ENCODE results near the gene XRCC5. TPM values are rescaled to one million over a fixed set of nuclear protein-coding genes. Genes with fewer than 3 reads are reported as not detected.

The XRCC5 gene
- total and polyA plus RNA-seq, 2 donors (not counting 3 experiments of a cell fraction or from before 2014, with no cell fraction given), result 267 to 319 TPM

DNA sequence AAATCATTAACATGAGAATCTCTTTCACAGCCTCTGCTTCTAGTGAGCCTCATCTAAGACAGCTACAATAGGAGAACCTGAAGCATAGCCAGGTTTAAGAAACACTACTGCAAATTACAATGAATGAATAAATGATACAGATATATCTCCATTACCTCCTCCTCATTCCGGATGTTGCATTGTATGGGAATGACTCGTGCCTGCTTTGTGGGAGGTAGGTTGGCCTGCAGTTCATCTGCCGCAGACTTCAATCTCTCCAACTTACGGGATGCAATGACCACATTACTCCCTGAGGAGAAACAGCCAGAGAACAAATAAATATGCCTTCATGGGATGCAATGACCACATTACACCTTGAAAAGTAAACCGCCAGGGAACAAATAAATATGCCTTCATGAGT is 42.9 kb upstream of the XRCC5 start:
- Histone ChIP-seq H3K36me3 (ENCODE audit: control insufficient read depth in 2 of 2, extremely low read depth in 1 of 2, insufficient read depth in 2 of 2, low read length in 2 of 2) (no peaks in the 10 kb centered on the region), H3K9ac (replicated peaks; ENCODE audit: extremely low read depth, insufficient read depth, low read length) (no peak overlapping the region), H3K27ac (ENCODE audit: insufficient read depth, low read depth, low read length) (no peak overlapping the region), H3K79me2 (ENCODE audit: control insufficient read depth, insufficient read depth, low read length) (no peaks in the 10 kb centered on the region), H3K4me3 (replicated peaks in 1 of 3; ENCODE audit: insufficient read depth in 1 of 3, low read depth in 1 of 3, low read length in 3 of 3) (no peak overlapping the region), H3K9me3 (replicated peaks; ENCODE audit: control insufficient read depth, insufficient read depth, low read length) (no peaks in the 10 kb centered on the region), H3K9me1 (replicated peaks; ENCODE audit: control insufficient read depth, extremely low read depth, insufficient read depth, low read length) (no peaks in the 10 kb centered on the region), H2AFZ (ENCODE audit: low read depth, low read length) (no peak overlapping the region), H3K4me1 (ENCODE audit: control insufficient read depth, extremely low read depth, insufficient read depth, low read length) (no peaks in the 10 kb centered on the region), H3K4me2 (ENCODE audit: insufficient read depth, low read length) (no peak overlapping the region), H4K20me1 (replicated peaks; ENCODE audit: control insufficient read depth, extremely low read depth, insufficient read depth, low read length) (no peaks in the 10 kb centered on the region), H3K27me3 (ENCODE audit: control insufficient read depth in 2 of 2, insufficient read depth in 2 of 2, low read length in 2 of 2) (no peaks in the 10 kb centered on the region)
- CTCF ChIA-PET, result no interaction called here
- no peak for DNase-seq (ENCODE audit: low read depth, low spot score)
- TF ChIP-seq, protein P1, sequence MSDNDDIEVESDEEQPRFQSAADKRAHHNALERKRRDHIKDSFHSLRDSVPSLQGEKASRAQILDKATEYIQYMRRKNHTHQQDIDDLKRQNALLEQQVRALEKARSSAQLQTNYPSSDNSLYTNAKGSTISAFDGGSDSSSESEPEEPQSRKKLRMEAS (IDR thresholded peaks at IDR 0.05; ENCODE audit: insufficient read depth, insufficient read length), result no peak
- no peak for TF ChIP-seq EZH2 (IDR thresholded peaks at IDR 0.05; ENCODE audit: borderline replicate concordance, low read depth, low read length, severe bottlenecking)
- TF ChIP-seq POLR2AphosphoS5 (IDR thresholded peaks at IDR 0.05; ENCODE audit: insufficient read depth, low read depth, low read length), result no peak
- no peak for TF ChIP-seq POLR2A (IDR thresholded peaks at IDR 0.05; ENCODE audit: low read depth, low read length)
- no peak for TF ChIP-seq JUN (IDR thresholded peaks at IDR 0.05; ENCODE audit: borderline replicate concordance, insufficient read depth, insufficient read length, low read depth)
- no peak for TF ChIP-seq FOS (IDR thresholded peaks at IDR 0.05; ENCODE audit: borderline replicate concordance, insufficient read depth, low read length)
- TF ChIP-seq GATA2 (IDR thresholded peaks at IDR 0.05; ENCODE audit: insufficient read depth, insufficient read length, low read depth, low read length), result no peak
- TF ChIP-seq, protein P2, sequence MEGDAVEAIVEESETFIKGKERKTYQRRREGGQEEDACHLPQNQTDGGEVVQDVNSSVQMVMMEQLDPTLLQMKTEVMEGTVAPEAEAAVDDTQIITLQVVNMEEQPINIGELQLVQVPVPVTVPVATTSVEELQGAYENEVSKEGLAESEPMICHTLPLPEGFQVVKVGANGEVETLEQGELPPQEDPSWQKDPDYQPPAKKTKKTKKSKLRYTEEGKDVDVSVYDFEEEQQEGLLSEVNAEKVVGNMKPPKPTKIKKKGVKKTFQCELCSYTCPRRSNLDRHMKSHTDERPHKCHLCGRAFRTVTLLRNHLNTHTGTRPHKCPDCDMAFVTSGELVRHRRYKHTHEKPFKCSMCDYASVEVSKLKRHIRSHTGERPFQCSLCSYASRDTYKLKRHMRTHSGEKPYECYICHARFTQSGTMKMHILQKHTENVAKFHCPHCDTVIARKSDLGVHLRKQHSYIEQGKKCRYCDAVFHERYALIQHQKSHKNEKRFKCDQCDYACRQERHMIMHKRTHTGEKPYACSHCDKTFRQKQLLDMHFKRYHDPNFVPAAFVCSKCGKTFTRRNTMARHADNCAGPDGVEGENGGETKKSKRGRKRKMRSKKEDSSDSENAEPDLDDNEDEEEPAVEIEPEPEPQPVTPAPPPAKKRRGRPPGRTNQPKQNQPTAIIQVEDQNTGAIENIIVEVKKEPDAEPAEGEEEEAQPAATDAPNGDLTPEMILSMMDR (IDR thresholded peaks at IDR 0.05; ENCODE audit: extremely low read depth in 1 of 2, insufficient read depth in 1 of 2, low read depth in 1 of 2, low read length in 2 of 2), result no peak
- no peak for TF ChIP-seq MYC (IDR thresholded peaks at IDR 0.05; ENCODE audit: low read depth, low read length)
- no TSS peak for BruUV-seq (replicated peaks)
- no peak for FAIRE-seq
- intact Hi-C loops (cut with micrococcal nuclease) (no loop called here), dilution Hi-C loops (cut with MboI; ENCODE audit: extremely low pct_ligation_motif_present, low sequenced_read_pairs) (no loop called here)
- POLR2A ChIA-PET, result no interaction called here

All from endothelial cell of umbilical vein (primary cell).